ENCODE measurements around the gene PLCL2. TPM values are rescaled to one million over a fixed set of nuclear protein-coding genes. Genes with fewer than 3 reads are reported as not detected.
"Not testable (repeated sequence)": the region's sequence is repeated elsewhere in the genome, so short reads cannot be mapped to it uniquely, and the experiment has no call there.

The PLCL2 gene
- polyA plus RNA-seq, 4 donors = 13.6 to 18.8 (median 17.0) TPM

GRCh38 chr3:17103579-17103978, 218.8 kb downstream of the PLCL2 start:
- DNase-seq (ENCODE audit: low read depth in 4 of 4, low spot score in 3 of 4) = no peak

- DNase-seq (ENCODE audit: low read depth in 4 of 4, low spot score in 3 of 4) = not testable (repeated sequence)
Observed at GRCh38 chr3:17106801-17107200, 222.0 kb downstream of the PLCL2 start.

GRCh38 chr3:17110660-17111396, 226.1 kb downstream of the PLCL2 start:
- no peak for DNase-seq (ENCODE audit: low read depth in 4 of 4, low spot score in 3 of 4)

GRCh38 chr3:17111586-17111985, 226.8 kb downstream of the PLCL2 start:
- DNase-seq (ENCODE audit: low read depth in 4 of 4, low spot score in 3 of 4) = no peak

GRCh38 chr3:17115186-17115585, 230.4 kb downstream of the PLCL2 start:
- DNase-seq (ENCODE audit: low read depth in 4 of 4, low spot score in 3 of 4) = no peak

GRCh38 chr3:17116007-17116600, 231.3 kb downstream of the PLCL2 start:
- no peak for DNase-seq (ENCODE audit: low read depth in 4 of 4, low spot score in 3 of 4)

GRCh38 chr3:17118771-17119170, 234.0 kb downstream of the PLCL2 start:
- DNase-seq (ENCODE audit: low read depth in 4 of 4, low spot score in 3 of 4) = no peak

GRCh38 chr3:17119201-17120072, 234.7 kb downstream of the PLCL2 start:
- no peak for DNase-seq (ENCODE audit: low read depth in 4 of 4, low spot score in 3 of 4)

GRCh38 chr3:17120115-17120514, 235.4 kb downstream of the PLCL2 start:
- DNase-seq (ENCODE audit: low read depth in 4 of 4, low spot score in 3 of 4) = no peak

GRCh38 chr3:17121336-17121735, 236.6 kb downstream of the PLCL2 start:
- no peak for DNase-seq (ENCODE audit: low read depth in 4 of 4, low spot score in 3 of 4)

GRCh38 chr3:17122758-17123157, 238.0 kb downstream of the PLCL2 start:
- DNase-seq (ENCODE audit: low read depth in 4 of 4, low spot score in 3 of 4) = no peak

GRCh38 chr3:17125738-17126442, 241.1 kb downstream of the PLCL2 start:
- DNase-seq (ENCODE audit: low read depth in 4 of 4, low spot score in 3 of 4) = no peak

- not testable (repeated sequence) for DNase-seq (ENCODE audit: low read depth in 4 of 4, low spot score in 3 of 4)
Observed at GRCh38 chr3:17128671-17129070, 243.9 kb downstream of the PLCL2 start.

GRCh38 chr3:17129556-17129955, 244.8 kb downstream of the PLCL2 start:
- no peak for DNase-seq (ENCODE audit: low read depth in 4 of 4, low spot score in 3 of 4)

- no peak for DNase-seq (ENCODE audit: low read depth in 4 of 4, low spot score in 3 of 4)
Observed at GRCh38 chr3:17130956-17131355, 246.2 kb downstream of the PLCL2 start.

- no peak for DNase-seq (ENCODE audit: low read depth in 4 of 4, low spot score in 3 of 4)
Observed at GRCh38 chr3:17132286-17133115, 247.7 kb downstream of the PLCL2 start.

GRCh38 chr3:17133632-17134545, 249.1 kb downstream of the PLCL2 start:
- no peak for DNase-seq (ENCODE audit: low read depth in 4 of 4, low spot score in 3 of 4)

GRCh38 chr3:17135696-17136095, 250.9 kb downstream of the PLCL2 start:
- peak in 1 of 4 donors; percentile 6 for DNase-seq (ENCODE audit: low read depth in 4 of 4, low spot score in 3 of 4)
